ENCODE data around the gene SNED1. TPM values are rescaled to one million over a fixed set of nuclear protein-coding genes. Genes with fewer than 3 reads are reported as not detected.

The SNED1 gene
- polyA plus RNA-seq, 3 donors from 2014 or later, result 0.24 to 0.56 TPM; not detected in 1

GRCh38 chr2:241063587-241063986, 65.2 kb downstream of the SNED1 start:
- no peak overlapping the region for H3K27ac Mint-ChIP-seq
- H3K4me3 Mint-ChIP-seq, result no peak overlapping the region
- H3K36me3 Mint-ChIP-seq, result no peaks in the 10 kb centered on the region
- H3K4me1 Mint-ChIP-seq, result peaks cover 0 to 2% of the 10 kb centered on the region in 2 donors
- DNase-seq, result no peak
- H3K9me3 Mint-ChIP-seq, result no peaks in the 10 kb centered on the region
- H3K27me3 Mint-ChIP-seq (ENCODE audit: low read depth in 3 of 3), result peaks cover 2 to 5% (median 3%) of the 10 kb centered on the region in 3 donors

GRCh38 chr2:241064008-241064801, 65.8 kb downstream of the SNED1 start:
- Mint-ChIP-seq H3K4me1 (peaks cover 0 to 2% of the 10 kb centered on the region in 2 donors), H3K27ac (no peak overlapping the region), H3K36me3 (no peaks in the 10 kb centered on the region), H3K9me3 (no peaks in the 10 kb centered on the region), H3K27me3 (ENCODE audit: low read depth in 3 of 3) (peaks cover 2 to 5% (median 3%) of the 10 kb centered on the region in 3 donors), H3K4me3 (peak overlapping the region in 1 of 5 donors; percentile 13)
- peak in 2 of 3 donors; percentile 6 to 15 for DNase-seq

- DNase-seq, result no peak
- Mint-ChIP-seq H3K27me3 (ENCODE audit: low read depth in 3 of 3) (peaks cover 0 to 5% (median 2%) of the 10 kb centered on the region in 3 donors), H3K4me3 (no peak overlapping the region), H3K4me1 (peaks cover 0 to 2% of the 10 kb centered on the region in 2 donors), H3K27ac (no peak overlapping the region), H3K9me3 (no peaks in the 10 kb centered on the region), H3K36me3 (no peaks in the 10 kb centered on the region)
These were observed 66.5 kb downstream of the SNED1 start for GRCh38 chr2:241064802-241065354.

GRCh38 chr2:241065355-241065803, 67.0 kb downstream of the SNED1 start:
- DNase-seq, result no peak
- no peak overlapping the region for H3K27ac Mint-ChIP-seq
- peaks cover 0 to 5% (median 0%) of the 10 kb centered on the region in 3 donors for H3K27me3 Mint-ChIP-seq (ENCODE audit: low read depth in 3 of 3)
- no peaks in the 10 kb centered on the region for H3K36me3 Mint-ChIP-seq
- no peak overlapping the region for H3K4me3 Mint-ChIP-seq
- H3K4me1 Mint-ChIP-seq, result peaks cover 0 to 2% of the 10 kb centered on the region in 2 donors
- H3K9me3 Mint-ChIP-seq, result no peaks in the 10 kb centered on the region

- Mint-ChIP-seq H3K36me3 (no peaks in the 10 kb centered on the region), H3K4me3 (peak overlapping the region in 1 of 5 donors; percentile 29), H3K27me3 (ENCODE audit: low read depth in 3 of 3) (peaks cover 0 to 1% (median 0%) of the 10 kb centered on the region in 3 donors), H3K4me1 (peaks cover 0 to 2% of the 10 kb centered on the region in 2 donors), H3K27ac (no peak overlapping the region), H3K9me3 (no peaks in the 10 kb centered on the region)
- DNase-seq, result no peak
These were observed 67.9 kb downstream of the SNED1 start for GRCh38 chr2:241066171-241066892.

GRCh38 chr2:241066893-241067341, 68.5 kb downstream of the SNED1 start:
- no peaks in the 10 kb centered on the region for H3K36me3 Mint-ChIP-seq
- peaks cover 0 to 1% (median 0%) of the 10 kb centered on the region in 3 donors for H3K27me3 Mint-ChIP-seq (ENCODE audit: low read depth in 3 of 3)
- H3K9me3 Mint-ChIP-seq, result no peaks in the 10 kb centered on the region
- H3K4me3 Mint-ChIP-seq, result no peak overlapping the region
- peaks cover 0 to 2% of the 10 kb centered on the region in 2 donors for H3K4me1 Mint-ChIP-seq
- no peak overlapping the region for H3K27ac Mint-ChIP-seq
- no peak for DNase-seq

- no peak overlapping the region for H3K27ac Mint-ChIP-seq
- peaks cover 0 to 2% of the 10 kb centered on the region in 2 donors for H3K4me1 Mint-ChIP-seq
- H3K27me3 Mint-ChIP-seq (ENCODE audit: low read depth in 3 of 3), result peaks cover 0 to 1% (median 0%) of the 10 kb centered on the region in 3 donors
- H3K36me3 Mint-ChIP-seq, result no peaks in the 10 kb centered on the region
- no peak for DNase-seq
- H3K4me3 Mint-ChIP-seq, result no peak overlapping the region
- no peaks in the 10 kb centered on the region for H3K9me3 Mint-ChIP-seq
These were observed 69.2 kb downstream of the SNED1 start for GRCh38 chr2:241067501-241068135.

GRCh38 chr2:241068136-241068941, 69.9 kb downstream of the SNED1 start:
- Mint-ChIP-seq H3K27me3 (ENCODE audit: low read depth in 3 of 3) (peaks cover 0 to 1% (median 0%) of the 10 kb centered on the region in 3 donors), H3K36me3 (no peaks in the 10 kb centered on the region), H3K9me3 (no peaks in the 10 kb centered on the region), H3K27ac (no peak overlapping the region), H3K4me1 (peaks cover 0 to 2% of the 10 kb centered on the region in 2 donors), H3K4me3 (no peak overlapping the region)
- no peak for DNase-seq

GRCh38 chr2:241068942-241069810, 70.8 kb downstream of the SNED1 start:
- Mint-ChIP-seq H3K27me3 (ENCODE audit: low read depth in 3 of 3) (peaks cover 0 to 1% (median 0%) of the 10 kb centered on the region in 3 donors), H3K4me3 (no peak overlapping the region), H3K36me3 (no peaks in the 10 kb centered on the region), H3K27ac (no peak overlapping the region), H3K4me1 (peaks cover 0 to 1% of the 10 kb centered on the region in 2 donors), H3K9me3 (no peaks in the 10 kb centered on the region)
- DNase-seq, result no peak

- Mint-ChIP-seq H3K9me3 (no peaks in the 10 kb centered on the region), H3K27me3 (ENCODE audit: low read depth in 3 of 3) (peaks cover 0 to 1% (median 0%) of the 10 kb centered on the region in 3 donors), H3K36me3 (peaks cover 0 to 3% (median 2%) of the 10 kb centered on the region in 3 donors), H3K27ac (no peak overlapping the region), H3K4me3 (no peak overlapping the region), H3K4me1 (no peaks in the 10 kb centered on the region)
- no peak for DNase-seq
These were observed 71.4 kb downstream of the SNED1 start for GRCh38 chr2:241069821-241070281.

GRCh38 chr2:241070361-241070760, 71.9 kb downstream of the SNED1 start:
- Mint-ChIP-seq H3K36me3 (peaks cover 1 to 6% (median 6%) of the 10 kb centered on the region in 3 donors), H3K4me1 (no peaks in the 10 kb centered on the region), H3K27me3 (ENCODE audit: low read depth in 3 of 3) (peaks cover 0 to 1% (median 0%) of the 10 kb centered on the region in 3 donors), H3K4me3 (no peak overlapping the region), H3K27ac (no peak overlapping the region), H3K9me3 (no peaks in the 10 kb centered on the region)
- no peak for DNase-seq

Measured in immature natural killer cell (primary cell).